Measurements from ENCODE around the gene ADAMTS2. TPM values are rescaled to one million over a fixed set of nuclear protein-coding genes. Genes with fewer than 3 reads are reported as not detected.

The ADAMTS2 gene
- polyA plus RNA-seq, 1 donor from 2014 or later: not detected

DNA sequence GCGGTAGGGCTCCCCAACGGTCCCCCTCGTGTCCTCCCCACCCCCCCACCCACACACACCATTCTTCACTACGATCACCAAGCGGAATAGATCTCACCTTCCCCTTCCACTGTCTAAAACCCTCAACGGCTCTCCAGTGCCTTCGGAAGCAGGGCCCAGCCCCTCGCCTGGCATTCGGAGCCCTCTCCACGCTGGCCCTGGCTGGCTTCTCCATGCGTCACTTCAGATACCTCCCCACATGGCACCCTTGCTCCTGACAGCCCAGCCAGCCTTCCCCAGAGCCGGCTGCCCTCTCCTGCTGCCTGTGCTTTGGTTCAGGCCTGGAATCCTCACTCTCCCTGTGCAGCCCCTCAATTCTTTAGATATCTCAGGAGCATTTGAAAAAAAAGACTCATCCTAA, 158.5 kb downstream of the ADAMTS2 start:
- no peak overlapping the region for H3K4me3 Mint-ChIP-seq
- peaks cover 8% of the 10 kb centered on the region for H3K27me3 Mint-ChIP-seq
- no peaks in the 10 kb centered on the region for H3K9me3 Mint-ChIP-seq
- no peak overlapping the region for H3K27ac Mint-ChIP-seq
- H3K4me1 Mint-ChIP-seq: peaks cover 0 to 2% (median 0%) of the 10 kb centered on the region in 3 donors
- H3K36me3 Mint-ChIP-seq: peaks cover 1% of the 10 kb centered on the region

DNA sequence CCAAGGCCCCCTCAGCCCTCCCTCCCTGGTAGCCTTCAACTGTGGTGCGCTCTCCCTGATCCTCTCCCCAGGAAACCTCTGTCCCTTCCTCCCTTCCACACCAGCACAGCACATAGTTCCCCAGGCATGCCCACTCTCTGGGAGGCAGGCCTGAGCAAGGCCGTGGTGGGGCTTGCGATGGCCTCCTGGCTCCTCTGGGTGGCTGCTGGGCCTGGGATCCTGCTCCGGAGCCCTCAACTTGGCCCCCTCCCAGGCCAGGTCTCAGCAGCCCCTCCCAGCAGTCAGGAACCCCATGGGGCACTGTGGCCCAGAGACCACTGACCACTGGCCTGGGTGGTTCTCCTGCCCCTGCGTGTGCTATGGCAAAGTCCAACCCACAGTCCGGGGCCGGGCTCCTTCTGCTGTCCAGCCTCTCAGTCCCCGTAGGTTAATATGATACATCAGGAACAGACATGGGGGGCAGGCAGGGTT, 159.3 kb downstream of the ADAMTS2 start:
- Mint-ChIP-seq H3K27me3 (peaks cover 8% of the 10 kb centered on the region), H3K4me1 (peaks cover 0 to 2% (median 0%) of the 10 kb centered on the region in 3 donors), H3K27ac (no peak overlapping the region), H3K9me3 (peaks cover 0 to 3% (median 0%) of the 10 kb centered on the region in 3 donors), H3K36me3 (peaks cover 1% of the 10 kb centered on the region), H3K4me3 (no peak overlapping the region)

DNA sequence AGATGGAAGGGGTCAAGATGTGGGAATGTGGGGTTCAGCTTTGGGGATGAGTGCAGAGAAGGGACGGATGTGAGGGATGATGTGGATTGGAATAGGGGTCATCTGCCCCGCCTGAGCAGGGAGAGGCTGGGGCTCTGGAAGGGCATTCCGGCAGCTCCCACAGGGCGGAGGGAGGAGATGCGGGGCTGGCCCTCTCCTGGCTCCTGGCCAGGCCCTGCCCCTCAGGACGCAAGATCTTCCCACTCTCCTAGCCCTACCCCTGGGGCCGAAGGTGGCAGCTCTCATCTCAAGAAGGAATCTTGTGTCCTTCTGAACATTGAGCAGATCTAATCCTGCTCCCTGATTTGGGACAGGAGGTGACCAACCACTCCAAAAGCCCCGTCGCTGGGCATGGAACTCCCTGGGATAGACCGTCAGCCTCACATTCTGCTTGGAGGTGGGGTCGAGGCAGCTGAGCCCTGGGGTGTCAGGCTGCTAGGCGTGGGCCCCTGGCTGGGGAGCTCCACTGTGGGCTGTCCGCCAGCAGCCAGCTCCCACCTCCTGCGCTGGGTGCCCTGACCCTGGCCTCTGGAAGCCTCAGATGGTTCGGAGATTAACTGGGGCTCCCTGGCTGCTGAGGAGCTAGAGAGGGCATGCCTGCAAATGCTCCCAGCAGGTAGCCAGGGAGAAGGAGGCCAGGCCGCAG, 159.9 kb downstream of the ADAMTS2 start:
- no peak overlapping the region for H3K27ac Mint-ChIP-seq
- peaks cover 0 to 2% (median 0%) of the 10 kb centered on the region in 3 donors for H3K4me1 Mint-ChIP-seq
- H3K4me3 Mint-ChIP-seq: no peak overlapping the region
- H3K27me3 Mint-ChIP-seq: peaks cover 9% of the 10 kb centered on the region
- peaks cover 0 to 3% (median 0%) of the 10 kb centered on the region in 3 donors for H3K9me3 Mint-ChIP-seq
- H3K36me3 Mint-ChIP-seq: peaks cover 2% of the 10 kb centered on the region

DNA sequence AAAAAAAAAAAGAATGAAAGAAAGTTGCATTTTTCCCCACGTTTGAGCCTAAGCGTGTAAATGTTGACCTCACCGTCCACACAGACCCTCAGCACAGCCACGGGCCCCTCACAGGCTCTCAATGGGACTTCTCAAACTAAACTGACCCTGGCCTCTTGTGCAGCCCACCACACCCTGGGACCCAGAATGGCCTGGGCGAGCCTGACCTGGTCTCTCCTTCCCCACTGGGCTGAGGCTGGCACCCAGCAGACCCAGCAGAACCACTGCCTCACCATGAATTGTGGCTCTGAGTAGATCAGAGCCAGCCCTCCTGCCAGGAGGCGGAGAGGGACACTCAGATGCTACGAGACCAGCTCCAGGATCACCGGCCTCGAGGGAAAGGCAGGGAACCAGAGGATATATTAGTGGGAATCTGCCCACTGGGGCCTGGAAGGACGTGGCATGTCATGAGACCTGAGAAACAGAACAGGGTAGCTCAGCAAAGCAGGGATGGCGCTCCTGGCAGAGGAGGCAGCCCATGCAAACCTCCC, 160.7 kb downstream of the ADAMTS2 start:
- Mint-ChIP-seq H3K9me3 (peaks cover 0 to 3% (median 0%) of the 10 kb centered on the region in 3 donors), H3K4me3 (no peak overlapping the region), H3K36me3 (peaks cover 4% of the 10 kb centered on the region), H3K27ac (no peak overlapping the region), H3K27me3 (peaks cover 11% of the 10 kb centered on the region), H3K4me1 (peaks cover 0 to 2% (median 0%) of the 10 kb centered on the region in 3 donors)

DNA sequence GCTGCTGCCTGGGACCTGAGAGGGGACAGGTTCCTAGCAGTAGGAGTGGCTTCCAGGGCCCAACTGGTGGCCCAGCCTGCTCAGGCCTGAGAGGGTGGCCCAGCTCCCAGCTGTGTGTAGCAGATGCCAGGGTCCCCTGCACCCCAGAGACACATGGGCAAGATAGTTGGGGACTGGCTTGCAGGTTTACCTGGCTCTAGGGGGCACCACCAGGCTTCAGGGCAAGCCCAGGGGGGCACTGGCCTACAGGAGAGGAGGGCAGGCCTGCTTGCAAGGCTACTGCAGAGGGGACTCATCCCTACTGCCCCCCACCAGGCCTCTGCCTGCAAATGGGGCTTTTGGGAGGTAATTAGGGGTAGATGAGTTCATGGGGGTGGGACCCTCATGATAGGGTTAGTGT, 161.8 kb downstream of the ADAMTS2 start:
- no peak overlapping the region for H3K4me3 Mint-ChIP-seq
- peaks cover 11% of the 10 kb centered on the region for H3K27me3 Mint-ChIP-seq
- H3K36me3 Mint-ChIP-seq: peaks cover 5% of the 10 kb centered on the region
- H3K9me3 Mint-ChIP-seq: peaks cover 0 to 6% (median 3%) of the 10 kb centered on the region in 3 donors
- peak overlapping the region in 1 of 3 donors; percentile 84 for H3K27ac Mint-ChIP-seq
- peaks cover 0 to 2% (median 0%) of the 10 kb centered on the region in 3 donors for H3K4me1 Mint-ChIP-seq

DNA sequence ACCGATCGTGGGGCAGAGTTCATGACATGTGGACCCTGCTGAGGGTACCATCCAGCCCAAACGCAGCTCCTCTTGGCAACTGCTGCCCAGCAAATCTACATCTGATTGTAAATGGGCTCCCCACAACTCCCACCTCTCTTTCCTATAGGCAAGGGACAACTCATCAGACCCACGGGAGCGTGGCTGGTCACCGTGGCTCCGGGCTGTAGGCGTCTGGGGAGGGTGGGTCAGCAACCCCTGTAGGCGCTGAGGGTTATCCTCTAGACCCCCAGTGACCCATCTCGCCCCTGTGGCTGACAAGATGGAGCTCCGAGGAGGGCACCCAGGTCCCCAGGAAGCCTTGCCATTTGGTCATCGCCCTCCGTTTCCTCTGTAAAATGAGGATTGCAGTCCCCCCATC, 162.7 kb downstream of the ADAMTS2 start:
- Mint-ChIP-seq H3K4me1 (peaks cover 0 to 2% (median 0%) of the 10 kb centered on the region in 3 donors), H3K4me3 (no peak overlapping the region), H3K36me3 (peaks cover 5% of the 10 kb centered on the region), H3K27me3 (peaks cover 11% of the 10 kb centered on the region), H3K9me3 (peaks cover 0 to 9% (median 4%) of the 10 kb centered on the region in 3 donors), H3K27ac (no peak overlapping the region)

DNA sequence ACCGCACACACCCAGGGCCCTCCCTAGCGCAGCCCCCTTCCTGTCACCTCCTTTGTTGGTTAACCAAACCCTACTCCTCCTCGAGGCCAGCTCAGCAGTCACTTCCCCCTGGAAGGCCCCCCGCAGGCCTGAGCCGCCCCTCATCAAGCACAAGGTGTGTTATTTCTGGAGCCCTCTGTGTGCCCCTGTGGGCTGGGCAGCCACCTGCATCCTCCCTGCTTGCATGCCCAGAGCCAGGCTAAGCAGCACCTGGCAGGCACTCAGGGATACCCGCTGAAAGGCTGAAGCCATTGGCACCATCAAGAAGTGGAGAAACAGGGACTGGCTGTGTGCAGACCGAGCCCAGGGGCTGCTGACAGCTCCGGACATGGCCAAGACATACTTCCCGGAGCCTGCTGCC, 163.3 kb downstream of the ADAMTS2 start:
- Mint-ChIP-seq H3K27ac (no peak overlapping the region), H3K4me3 (no peak overlapping the region)

DNA sequence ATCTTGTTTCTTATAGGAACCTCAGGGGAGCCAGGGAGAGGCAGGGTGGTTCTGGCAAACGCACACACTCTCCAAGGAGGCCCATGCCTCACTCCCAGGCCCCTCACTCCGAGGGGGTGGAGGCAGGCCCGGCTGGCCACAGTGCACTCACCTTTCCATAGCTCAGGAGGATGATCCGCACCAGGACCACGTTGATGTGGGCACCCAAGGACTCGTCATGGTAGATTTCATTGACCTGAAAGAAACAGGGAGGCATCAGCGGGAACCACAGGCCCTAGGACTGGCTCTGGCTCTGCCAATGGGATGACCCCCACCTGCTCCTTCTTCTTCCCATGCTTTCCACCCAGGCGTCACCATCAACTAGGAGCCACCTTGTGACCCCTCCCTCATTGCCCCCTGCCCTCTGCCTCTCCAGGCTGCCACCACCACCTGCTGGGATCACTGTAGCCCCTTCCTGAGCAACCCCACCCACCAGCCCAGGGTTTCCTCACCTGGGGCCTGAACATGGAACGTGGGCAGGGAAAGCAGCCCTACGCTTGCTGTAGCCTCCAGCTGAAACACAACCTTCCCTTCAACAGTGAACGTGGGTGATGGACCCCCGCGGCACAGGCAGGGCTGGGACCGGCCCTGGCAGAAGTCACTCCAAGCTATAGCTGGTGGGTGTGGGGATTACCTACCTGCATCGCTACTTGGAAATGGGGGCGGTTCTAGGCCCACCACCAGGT, 164.2 kb downstream of the ADAMTS2 start:
- H3K27me3 Mint-ChIP-seq: peaks cover 13% of the 10 kb centered on the region
- H3K27ac Mint-ChIP-seq: no peak overlapping the region

More for the DNA sequence above, 163.3 kb downstream of the ADAMTS2 start:
- Mint-ChIP-seq H3K27me3 (peaks cover 11% of the 10 kb centered on the region), H3K4me1 (peaks cover 0 to 2% (median 0%) of the 10 kb centered on the region in 3 donors), H3K36me3 (peaks cover 5% of the 10 kb centered on the region), H3K9me3 (peaks cover 0 to 9% (median 4%) of the 10 kb centered on the region in 3 donors)

DNA sequence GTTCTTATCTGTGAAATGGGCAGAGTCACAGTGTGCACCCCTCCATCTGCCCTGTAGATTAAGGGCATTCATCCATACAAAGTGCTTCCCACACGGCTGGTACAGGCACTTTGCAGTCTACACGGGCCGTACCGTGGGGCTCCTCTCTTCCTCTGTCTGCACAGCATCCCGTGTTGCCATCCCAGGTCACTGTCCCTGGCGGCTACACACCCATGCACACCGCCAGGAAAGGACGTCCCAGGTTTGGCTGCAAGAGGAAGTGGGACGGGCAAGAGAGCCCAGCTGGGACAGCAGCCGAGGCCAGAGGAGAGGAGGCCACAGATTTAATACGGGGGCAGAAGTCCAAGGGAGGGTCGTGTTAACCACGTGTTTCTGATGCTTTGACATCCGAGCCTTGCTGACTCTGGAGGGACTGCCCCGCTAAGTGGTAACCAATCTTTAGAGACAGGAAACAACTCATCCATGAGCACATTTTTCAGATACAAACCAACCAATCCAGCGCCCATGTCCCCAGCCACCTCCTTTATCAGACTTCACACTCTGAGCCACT, 165.1 kb downstream of the ADAMTS2 start:
- Mint-ChIP-seq H3K36me3 (peaks cover 4% of the 10 kb centered on the region), H3K4me3 (no peak overlapping the region)

More for the DNA sequence above, 164.2 kb downstream of the ADAMTS2 start:
- Mint-ChIP-seq H3K4me1 (peaks cover 0 to 2% (median 0%) of the 10 kb centered on the region in 3 donors), H3K36me3 (peaks cover 4% of the 10 kb centered on the region), H3K9me3 (peaks cover 0 to 9% (median 4%) of the 10 kb centered on the region in 3 donors), H3K4me3 (peak overlapping the region in 1 of 4 donors; percentile 32)

DNA sequence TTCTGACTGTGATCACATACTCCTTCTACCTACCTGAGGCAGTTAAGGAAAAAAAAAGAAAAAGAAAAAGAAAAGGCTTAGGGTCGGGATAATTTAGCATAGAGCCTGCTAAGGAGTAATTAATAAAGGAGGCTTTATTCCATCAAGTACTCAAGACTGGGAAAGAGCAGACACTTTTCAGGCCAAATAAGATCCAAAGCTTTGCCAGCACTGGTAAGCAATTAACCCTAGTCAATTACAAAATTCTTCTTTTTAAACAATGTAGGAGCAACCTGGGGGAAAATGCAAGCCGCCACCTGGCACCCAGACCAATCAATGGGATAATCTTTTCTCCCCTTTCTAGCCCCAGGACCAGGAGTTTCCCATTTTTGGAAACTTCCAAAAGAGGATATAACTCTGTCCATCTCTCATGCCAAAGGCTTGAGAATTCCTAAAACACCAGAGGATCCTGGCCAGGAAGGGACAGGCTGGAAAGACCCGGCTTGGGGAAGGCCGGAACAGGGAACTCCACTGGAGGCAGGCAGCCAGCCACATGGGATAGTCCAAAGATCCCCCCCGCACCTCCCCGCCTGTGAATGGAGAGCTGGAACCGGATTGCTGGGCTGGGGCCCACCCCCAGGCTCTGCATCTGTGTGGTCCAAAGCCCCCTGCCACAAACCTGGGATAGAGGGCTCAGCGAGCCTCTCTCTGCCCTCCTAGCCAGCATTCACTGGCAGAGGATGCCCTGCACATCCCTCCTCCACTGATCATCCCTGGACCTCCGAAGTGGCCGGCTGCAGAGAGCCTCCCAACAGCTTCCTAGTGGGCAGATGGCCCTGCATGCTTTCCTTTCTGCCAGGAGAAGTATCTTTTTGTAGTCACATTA, 167.3 kb downstream of the ADAMTS2 start:
- Mint-ChIP-seq H3K4me3 (peak overlapping the region in 1 of 4 donors; percentile 50), H3K27ac (no peak overlapping the region), H3K36me3 (peaks cover 4% of the 10 kb centered on the region), H3K27me3 (peaks cover 5% of the 10 kb centered on the region), H3K9me3 (peaks cover 0 to 9% (median 4%) of the 10 kb centered on the region in 3 donors), H3K4me1 (no peaks in the 10 kb centered on the region)

More for the DNA sequence above, 165.1 kb downstream of the ADAMTS2 start:
- Mint-ChIP-seq H3K9me3 (peaks cover 0 to 9% (median 4%) of the 10 kb centered on the region in 3 donors), H3K27me3 (peaks cover 12% of the 10 kb centered on the region), H3K27ac (no peak overlapping the region), H3K4me1 (peaks cover 0 to 2% (median 0%) of the 10 kb centered on the region in 3 donors)

DNA sequence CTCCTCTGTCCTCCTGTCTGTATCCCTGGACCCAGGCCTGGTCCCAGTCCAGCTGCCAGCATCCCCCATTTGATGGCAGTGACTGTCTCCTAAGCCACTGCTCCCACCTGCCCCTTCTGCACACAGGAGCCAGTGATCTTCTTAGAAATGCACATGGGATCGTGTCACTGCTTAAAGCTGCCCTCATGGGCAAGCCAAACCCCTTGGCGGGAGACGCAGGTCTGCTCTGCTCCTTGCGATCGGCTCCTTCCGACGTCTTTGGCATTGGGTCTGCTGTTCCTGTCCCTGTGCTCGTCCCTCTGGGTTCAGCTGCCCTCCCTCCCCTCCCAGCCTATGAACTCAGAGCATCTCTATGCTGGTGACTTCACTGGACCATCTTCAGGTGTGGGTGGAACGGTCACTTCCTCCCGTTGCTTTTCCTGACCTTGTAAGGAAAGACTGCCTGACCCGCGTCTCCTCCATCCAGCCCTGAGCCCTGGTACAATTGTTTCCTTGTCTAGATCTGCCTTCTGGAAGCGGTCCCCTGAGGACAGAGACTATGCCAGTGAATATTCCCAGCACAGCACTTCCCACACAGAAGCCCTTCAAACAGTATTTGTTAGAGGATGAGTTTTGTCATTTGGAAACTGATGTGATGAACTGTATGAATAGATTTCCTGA, 168.6 kb downstream of the ADAMTS2 start:
- Mint-ChIP-seq H3K36me3 (peaks cover 4% of the 10 kb centered on the region), H3K27ac (no peak overlapping the region), H3K4me3 (no peak overlapping the region), H3K9me3 (peaks cover 0 to 9% (median 4%) of the 10 kb centered on the region in 3 donors), H3K27me3 (peaks cover 6% of the 10 kb centered on the region), H3K4me1 (no peaks in the 10 kb centered on the region)

DNA sequence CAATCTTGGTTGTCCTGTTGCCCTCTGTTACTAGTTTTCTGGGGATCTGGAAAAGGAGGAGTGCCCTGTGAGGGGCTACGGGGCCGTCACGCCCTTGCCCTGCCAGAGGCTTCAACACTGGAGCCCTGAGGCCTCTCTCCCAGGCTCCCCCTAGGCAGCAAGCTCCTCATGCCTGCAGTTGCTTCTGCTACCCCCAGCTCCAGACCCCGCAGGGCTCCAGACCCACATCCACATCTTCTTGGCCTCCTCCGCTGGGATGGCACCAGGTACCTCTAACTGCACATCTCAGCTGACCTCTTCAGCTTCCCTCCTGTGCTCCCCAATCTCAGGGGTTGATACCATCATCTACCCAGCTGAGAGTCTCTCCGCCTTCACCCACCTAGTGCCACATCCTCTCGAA, 169.1 kb downstream of the ADAMTS2 start:
- H3K9me3 Mint-ChIP-seq: peaks cover 0 to 7% (median 4%) of the 10 kb centered on the region in 3 donors
- peaks cover 6% of the 10 kb centered on the region for H3K27me3 Mint-ChIP-seq
- H3K4me3 Mint-ChIP-seq: peak overlapping the region in 1 of 4 donors; percentile 27
- no peak overlapping the region for H3K27ac Mint-ChIP-seq
- H3K36me3 Mint-ChIP-seq: peaks cover 4% of the 10 kb centered on the region
- no peaks in the 10 kb centered on the region for H3K4me1 Mint-ChIP-seq

DNA sequence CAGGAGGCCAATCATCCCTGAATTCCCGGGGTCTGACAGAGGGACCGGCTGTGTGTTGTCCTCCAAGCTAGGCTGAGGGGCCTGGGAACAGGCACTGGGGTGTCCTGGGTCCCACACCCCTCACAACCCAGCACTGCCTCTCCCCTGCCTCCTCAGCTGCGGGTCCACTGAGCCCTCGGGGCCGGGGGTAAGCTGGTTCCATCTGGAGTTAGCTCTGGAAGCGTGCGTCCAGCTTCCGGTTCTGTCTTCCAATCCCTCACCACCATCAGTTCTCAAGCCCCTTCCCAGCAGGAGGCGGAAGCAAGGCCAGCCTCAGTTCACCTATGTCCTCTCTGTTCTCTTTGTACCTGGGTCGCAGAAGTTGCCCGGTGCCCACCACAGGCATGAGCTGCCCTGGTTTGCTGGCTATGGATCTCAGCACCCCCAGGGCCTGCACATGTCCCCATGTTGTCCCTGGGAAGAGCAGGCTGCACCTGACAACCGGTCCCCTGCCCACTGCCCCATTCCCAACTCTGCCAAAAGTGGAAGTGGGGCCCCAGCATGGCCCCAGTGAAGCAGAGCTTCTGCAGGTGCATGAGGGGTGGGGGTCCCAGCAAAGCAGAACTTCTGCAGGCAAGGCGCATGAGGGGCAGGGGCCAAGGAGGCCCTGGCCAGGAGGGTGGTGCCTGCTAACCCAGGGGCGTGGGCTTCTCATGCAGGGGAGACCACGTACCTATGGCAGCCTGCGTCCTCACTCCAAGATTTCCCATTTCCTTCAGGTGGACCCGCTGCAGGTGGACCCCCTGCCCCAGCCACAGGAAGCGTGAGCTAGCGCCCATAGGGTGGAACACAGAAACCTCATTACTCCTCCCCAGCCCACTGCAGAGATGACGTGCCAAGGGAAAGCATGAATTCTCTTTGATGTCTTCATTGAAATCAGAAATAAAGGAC, 173.2 kb downstream of the ADAMTS2 start:
- Mint-ChIP-seq H3K36me3 (no peaks in the 10 kb centered on the region), H3K9me3 (no peaks in the 10 kb centered on the region), H3K4me3 (no peak overlapping the region), H3K27me3 (peaks cover 11% of the 10 kb centered on the region), H3K4me1 (peaks cover 0 to 3% (median 0%) of the 10 kb centered on the region in 3 donors), H3K27ac (no peak overlapping the region)

All from IgD-negative memory B cell (primary cell).